Left forelimb (tissue), 1 donor: ENCODE results near the gene CMIP.

ENCODE experiments used
- DNase-seq: peaks from one replicate; pipeline ENCODE4 v3.0.0-alpha.2; 2018; ENCODE audit warnings: low spot score

The CMIP gene

DNA sequence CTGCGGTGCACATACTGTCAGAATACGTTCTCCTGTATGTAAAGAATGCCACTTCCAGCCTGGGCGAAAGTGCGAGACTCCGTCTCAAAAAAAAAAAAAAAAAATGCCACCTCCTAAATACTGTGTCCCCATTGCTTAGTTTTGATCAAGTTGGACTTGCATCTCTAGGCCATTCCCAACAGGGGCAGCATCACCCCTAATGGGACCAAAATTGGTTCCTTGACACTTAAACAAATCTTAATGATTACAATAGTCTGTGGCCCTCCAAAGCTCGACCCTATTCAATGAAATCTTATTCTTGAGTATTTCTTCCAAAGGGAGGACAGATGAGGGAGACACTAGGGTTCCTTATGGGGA lies 179.8 kb downstream of the CMIP start:
- DNase-seq = no peak

DNA sequence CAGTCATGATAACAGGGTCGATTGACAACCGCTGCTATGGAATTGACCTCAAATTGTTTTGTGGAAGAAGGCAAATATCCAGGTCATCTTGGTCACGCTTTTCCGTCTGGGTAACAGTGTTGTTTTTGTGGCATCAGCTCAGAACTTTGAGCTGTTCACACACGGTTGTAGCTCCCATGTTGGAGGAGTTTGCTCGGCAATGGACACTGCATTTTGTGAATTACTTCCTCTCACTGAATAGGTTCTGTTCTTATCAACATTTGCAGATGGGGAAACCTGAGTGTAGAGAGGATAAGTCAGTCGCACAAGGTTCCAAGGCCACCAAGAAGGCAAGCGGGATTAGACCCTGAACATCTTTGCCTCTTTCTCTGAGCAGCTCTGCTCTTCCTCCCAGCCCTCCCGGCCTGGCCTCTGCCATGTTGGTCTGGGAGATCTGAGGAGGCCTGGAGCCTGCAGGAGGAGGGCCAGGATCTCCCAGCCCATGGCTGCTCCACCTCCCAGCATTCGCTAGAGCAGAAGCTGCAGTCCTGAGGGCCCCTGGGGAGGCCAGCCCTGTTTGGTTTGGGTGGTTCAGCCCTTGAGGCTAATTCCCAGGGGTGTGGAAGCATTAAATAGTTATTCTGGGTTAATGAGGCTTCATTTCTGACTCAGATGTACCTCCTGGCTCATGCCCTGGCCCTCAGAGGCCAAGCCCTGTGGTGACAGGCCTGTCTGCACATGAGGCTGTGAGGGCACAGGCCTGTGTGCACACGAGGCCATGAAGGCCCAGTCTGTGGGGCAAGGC lies 180.3 kb downstream of the CMIP start:
- no peak for DNase-seq

DNA sequence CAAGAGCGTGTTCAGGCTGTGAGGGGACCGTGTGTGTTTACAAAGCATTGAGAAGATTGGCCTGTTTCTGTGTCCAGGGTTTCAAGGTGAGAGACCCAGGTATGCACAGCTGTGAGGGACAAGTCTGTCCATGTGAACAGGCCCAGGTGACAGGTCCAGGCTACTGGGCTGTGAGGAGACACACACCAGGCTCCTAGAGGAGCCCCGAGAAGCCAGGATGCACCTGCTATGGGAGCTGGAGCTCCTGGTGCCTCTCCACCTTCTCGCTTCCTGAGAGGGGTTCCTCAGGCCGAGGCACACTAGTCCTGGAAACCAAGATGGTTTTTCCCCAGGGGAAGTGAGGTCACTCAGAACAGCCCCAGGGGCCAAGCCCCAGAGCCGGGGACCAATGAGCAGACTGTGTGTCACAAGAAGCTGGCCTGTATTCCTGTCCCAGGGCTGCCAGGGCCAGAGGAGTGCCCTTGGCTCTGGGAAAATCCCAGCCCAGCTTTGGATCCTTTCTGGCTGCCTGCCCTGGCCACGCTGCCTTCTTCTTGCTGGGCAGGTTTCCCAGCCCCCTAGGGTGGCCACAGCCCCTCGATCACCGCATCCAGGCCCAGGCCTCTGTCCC lies 181.0 kb downstream of the CMIP start:
- no peak for DNase-seq

DNA sequence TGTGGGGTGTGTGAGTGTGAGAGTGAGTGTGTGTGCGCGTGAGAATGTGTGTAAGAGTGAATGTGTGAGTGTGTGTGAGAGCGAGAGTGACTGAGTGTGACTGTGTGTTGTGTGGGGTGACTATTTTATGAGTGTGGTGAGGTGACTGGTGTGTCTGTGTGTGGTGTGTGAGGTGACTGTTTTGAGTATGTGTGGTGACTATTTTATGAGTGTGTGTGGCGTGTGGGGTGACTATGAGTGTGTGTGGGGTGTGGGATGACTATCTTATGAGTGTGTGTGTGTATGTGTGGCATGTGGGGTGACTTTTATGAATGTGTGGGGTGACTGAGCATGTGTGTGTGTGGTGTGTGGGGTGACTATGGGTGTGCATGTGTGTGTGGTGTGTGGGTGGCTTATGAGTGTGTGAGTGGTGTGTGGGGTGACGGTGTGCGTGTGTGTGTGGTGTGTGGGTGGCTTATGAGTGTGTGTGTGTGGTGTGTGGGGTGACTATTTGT lies 181.6 kb downstream of the CMIP start:
- DNase-seq = no peak

DNA sequence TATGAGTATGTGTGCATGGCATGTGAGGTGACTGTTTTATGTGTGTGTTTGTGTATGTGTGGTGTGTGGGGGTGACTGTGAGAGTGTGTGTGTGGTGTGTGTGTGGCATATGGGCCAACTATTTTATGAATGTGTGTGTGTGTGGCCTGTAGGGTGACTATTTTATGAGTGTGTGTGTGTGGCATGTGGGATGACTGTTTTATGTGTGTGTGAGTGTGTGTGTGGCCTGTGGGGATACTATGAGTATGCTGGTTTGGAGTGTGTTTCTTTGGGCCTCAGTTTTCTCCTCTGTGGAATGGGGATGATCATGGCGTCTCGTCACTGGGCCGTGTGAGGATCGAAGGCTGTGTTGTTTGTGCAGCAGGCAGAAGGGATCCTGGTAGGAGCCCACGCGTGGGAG lies 182.4 kb downstream of the CMIP start:
- no peak for DNase-seq

DNA sequence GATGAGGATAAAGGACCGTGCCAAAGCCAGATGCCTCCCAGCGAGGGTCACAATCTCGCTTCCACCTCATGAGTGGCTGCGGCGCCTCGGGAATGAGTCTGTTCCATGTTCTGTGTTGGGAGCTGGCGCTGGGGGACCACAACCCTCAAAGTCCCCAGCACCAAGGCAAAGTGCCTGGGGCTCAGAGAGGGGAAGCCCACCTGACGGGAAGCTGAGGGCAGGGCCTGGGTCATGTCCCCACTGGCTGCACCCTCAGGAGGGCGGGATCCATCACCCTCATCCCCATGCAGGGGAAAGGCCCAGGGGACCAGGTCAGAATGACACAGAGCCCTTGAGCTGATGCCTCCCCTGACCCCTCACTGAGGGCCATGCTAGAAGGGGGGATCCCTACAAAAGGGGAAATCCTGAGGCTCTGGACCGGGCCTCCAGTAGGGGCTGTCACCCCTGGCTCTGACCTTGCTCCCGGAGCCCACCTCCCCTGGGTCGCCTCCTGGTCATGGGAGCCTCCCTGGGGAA lies 183.2 kb downstream of the CMIP start:
- DNase-seq = no peak

DNA sequence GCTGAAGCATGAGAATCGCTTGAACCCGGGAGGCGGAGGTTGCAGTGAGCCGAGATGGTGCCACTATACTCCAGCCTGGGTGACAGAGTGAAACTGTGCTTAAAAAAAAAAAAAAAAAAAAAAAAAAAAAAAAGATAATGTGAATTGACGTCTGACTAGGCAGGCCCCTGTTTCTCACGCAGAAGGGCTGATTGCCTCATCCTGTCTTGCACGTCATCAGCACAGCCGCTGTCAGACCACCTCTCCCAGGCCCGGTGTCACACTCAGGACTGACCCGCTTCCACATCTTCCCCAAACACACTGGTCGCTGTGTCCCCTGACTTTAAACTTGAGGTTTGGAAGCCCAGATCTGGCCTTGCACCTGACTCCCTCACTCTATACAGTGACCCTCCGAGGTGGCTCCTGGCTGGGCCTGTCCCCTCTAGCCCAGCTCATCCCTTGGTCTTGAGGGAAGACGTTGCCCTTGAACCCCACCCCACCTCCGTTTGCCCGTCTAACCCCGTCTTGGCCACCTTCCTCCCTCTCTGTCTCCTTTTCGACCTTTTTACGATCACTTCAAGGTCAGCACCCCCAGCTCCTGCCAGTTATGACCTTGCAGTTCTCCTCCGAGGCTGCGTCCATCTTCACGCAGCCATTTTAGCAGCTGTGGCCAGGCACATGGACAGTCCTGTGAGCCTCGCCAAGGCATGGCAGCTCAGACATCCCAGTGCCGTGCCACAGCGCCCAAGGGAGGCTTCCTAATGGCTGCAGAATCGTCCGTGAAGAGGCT lies 184.6 kb downstream of the CMIP start:
- DNase-seq = no peak

DNA sequence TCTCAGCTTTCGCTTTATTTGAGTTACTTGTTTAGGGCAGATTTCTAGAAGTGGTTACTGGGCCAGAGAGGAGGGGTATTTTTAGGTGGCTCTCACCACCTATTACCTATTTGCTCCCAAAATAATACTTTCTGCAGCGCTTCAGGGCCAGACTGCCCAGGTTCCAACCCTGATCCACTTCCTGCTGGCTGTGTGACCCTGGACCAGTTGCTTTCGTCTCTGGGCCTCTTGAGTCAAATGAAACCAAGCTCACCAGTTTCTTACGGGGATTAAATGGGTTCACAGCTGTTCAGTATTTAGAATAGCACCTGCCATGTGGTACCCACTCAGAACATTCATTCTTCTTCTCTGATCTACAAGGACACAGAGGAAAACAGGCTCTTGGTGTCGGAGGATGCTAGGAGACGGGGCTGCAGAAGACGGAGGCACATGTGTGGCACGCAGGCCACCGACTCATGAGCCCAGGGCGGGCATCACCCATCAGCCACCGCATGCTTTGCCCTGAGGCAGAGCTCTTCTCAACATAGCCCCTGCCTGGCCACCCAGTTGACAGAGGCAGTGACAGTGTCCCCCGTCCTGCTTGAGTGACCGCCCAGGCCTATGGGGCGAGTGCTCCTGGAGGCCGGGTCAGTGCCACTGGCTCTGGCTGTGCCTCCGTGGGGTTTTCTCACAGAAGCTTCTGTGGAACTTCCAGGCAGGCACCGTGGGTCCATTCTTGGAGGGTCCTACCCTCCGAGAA lies 185.5 kb downstream of the CMIP start:
- DNase-seq = no peak

DNA sequence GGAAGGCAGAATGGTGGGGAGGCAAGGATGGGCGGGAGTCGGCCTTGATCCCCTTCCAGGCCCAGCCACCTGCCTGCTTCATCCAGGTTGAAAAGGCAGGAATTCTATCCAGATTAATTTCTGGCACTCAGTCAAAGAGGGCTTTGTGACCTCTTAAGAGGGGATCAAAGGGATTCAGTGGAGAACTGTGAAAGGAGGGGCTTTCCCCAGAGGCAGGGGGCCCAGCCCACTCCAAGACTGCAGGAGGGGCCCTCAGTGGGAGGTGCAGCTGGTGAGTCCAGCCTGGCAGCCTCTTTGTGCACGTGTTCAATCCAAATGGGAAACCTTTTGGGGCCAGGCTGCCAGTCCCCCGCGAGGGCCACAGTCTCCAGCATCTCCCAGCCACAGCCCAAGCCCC lies 186.0 kb downstream of the CMIP start:
- DNase-seq = no peak

DNA sequence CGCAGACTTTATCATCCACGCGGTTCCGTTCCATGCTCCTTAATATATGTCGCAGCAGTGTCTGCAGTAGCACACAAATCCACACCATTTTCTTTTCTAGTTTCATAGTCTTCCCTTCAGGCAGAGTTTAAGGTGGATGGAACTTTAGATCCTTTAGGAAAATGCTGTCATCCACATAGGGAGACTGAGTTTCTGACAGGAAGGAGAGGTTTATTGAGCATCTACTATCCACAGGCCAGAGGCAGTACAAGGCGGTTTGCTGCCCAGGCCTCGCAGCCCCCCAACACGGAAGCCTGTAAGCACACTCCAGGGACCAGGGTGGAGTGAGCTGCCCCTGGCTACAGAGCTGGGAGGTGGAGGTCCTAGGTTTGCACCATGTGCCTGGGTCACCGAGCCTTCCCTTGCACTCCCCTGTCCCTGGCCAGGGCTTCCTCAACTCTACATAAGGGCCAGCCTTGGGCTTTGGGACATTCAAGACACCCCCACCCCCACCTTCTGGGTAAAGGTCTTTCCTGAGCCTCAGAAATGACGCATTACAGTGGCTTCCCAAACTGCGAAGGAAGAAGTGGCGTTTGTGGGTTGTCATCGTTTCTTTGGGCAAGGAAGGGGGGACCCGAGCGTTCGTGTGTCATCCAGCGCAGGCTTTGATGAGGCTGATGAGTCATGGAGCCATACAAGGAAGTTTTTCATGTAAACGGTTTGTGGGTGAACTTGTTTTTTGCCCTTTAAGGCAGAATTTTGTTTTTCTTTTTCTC lies 188.0 kb downstream of the CMIP start:
- no peak for DNase-seq

DNA sequence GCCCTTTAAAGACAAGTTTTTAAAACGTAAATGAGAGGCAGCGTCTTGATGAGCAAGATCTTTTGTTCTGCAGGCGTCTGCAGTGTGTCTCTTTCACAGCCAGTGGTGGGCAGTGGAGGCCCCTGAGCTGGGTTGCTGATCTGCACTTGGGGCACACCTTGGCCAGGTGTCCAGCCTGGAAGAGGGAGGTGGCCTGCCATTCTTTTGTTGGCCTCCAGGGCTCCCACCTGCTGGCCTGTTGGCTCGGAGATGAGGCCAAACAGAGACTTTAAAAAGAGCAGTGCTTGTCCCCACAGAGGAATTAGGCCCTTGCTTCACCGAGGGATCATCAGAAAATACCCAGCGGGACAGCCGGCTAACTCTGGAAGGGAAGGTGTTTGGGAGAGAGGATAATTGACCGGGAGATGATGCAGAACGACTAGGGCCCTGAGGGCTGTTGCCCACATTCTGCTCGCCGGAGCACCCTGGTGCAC lies 188.6 kb downstream of the CMIP start:
- no peak for DNase-seq

DNA sequence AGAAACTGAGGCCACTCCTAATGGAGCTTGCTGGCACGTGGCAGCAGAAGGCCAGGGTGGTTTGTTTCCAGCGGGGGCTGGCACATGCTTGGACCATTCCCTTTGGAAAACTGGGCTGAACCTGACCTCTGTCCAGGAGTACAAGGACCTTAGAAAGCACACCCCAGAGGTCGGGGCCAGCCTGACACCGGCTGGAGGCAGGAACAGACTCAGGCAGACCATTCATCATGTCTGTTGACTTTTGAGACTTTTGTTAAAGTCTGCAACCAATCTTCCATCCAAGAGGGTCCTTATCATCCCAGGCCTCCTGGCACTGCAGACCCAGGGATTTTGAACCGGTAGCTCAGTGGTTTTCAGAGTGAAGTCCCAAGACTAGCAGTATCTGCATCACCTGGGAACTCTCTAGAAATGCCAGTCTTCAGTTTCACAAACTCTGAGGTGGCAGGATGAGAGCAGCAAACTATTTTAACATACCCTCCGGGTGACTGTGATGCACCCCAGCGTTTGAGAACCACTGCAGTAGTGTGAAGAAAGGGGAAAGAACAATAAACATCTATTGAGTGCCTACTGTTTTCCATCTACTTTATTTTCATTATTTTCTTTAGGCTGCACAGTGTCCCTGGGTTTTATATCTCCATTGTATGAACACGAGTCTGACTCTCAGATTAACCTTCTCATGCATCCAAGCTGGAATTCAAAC lies 189.2 kb downstream of the CMIP start:
- no peak for DNase-seq

DNA sequence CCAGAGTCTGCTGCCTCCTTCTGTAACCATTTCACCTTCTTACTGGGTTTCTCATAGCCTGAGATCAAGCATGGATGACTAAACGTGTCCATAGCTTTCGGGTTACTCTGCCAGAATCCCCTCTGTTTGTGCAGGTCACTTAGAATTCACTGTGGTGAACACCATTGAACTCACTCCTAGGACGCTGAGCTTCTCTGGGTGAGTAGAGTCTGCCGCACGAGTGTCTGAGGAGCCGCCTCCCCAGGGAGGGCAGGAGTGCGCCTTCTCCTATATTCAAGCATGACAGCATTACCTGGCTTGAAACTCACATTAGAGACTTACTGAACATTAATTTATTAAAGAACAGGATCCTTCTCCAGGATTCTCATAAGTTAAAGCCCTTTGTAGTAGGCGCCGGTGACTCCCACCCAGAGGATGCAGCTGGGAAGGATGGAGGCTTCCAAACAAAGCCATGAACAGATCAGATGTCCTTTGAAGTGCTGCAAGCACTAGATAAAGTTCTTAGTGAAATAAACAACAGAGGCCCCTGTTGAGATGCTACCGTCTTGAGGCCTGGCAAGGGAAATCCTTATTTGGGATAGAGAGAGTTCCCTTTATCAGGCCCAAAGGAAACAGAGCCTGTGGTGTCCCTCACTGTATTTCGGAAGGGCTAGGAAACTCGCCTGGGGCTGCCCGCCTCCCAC lies 189.9 kb downstream of the CMIP start:
- DNase-seq = no peak

DNA sequence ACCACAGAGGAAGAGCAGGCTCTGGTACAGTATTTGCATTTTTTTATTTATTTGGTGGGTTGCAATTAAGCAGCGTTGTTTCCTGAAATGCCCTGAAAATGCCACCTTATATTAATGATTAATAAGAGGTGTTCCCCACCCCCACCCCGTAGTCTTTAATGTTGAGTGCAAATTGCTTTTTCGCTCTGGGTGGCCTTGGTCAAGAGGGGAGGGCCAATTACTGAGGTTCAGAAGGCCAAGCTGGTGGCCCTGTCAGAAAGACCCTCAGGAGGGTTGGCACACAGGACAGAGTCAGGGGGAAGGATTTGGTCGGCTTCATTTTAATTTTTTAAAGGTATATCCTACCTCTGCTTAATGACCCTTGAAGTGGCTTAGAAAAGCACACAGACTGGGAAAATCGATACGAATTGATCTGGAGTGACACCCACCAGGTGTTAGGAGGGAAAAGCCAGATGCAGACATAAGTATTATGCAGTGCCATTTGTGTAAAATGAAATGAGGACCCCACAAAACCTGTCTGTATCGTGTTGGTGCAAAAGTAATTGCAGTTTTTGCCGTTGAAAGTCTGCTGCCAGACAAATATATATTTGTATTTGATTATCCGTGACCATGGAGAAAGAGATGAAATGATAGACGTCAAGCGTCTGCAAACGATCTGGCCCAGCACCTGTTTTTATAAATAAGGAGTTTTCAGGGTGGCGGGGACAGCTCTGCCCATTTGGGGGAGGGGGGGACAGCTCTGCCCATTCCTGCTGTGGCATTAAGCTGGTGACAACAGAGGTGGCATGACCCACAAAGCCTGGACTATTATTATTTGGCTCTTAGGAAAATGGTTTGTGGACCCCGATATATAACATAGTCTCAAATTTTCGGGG lies 190.7 kb downstream of the CMIP start:
- no peak for DNase-seq

DNA sequence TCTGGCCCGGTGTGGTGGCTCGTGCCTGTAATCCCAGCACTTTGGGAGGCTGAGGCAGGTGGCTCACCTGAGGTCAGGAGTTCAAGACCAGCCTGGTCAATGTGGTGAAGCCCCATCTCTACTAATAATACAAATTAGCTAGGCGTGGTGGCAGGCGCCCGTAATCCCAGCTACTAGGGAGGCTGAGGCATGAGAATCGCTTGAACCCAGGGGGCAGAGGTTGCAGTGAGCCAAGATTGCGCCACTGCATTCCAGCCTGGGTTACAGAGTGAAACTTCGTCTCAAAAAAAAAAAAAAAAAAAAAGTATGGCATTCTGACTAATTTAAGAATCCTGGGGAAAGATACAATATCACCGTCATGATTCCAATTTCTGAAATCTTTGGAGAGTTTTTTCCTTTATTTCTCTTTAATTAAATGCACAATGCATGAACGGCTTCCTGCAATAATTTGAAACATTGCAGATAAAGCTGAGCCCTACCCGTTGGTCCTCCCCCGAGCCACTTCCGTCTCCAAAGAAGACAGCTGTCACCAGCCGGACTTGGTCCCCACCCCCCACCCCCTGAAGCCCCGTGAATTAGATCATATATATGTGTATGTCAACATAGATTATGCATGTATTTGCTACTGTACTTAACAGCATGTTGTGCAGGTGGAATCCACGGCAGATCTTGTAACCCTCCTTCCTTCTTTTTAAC lies 191.8 kb downstream of the CMIP start:
- DNase-seq = no peak

DNA sequence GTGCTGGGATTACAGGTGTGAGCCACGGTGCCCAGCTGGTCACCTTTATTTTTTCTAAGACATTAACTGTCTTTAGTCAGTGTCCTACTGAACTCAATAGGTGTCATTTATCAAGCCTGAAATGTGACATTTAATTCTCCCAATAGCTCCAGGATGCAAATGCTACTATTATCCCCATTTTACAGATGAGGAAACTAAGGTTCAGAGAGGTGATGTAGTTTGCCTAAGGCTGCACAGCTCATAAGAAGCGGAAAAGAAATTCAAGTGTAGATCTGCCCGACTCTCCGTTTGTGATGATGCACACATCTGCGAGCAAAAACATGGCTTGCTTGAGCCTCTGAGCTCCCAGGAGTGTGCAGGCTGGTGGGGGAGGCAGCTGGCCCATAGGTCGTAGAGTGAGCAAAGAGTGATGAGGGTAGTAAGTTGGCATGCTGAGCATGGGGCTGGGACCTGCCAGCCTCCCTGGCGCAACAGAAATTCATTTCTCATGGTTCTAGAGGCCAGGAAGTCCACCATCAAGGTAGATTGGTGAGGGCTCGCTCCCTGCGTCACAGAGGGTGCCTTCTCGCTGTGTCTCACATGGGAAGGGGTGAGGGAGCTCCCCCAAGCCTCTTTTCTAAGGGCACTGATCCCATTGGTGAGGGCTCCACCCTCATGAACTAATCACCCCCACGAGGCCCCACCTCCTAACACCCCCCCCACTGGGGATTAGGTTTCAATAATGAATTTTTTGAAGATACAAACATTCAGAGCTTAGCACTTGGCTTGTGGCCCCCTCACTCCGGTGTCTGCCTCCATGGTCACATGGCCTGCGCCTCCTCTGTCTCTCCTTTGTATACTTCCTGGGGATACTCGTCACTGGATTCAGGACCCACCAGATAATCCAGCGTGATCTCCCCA lies 193.0 kb downstream of the CMIP start:
- DNase-seq = no peak

DNA sequence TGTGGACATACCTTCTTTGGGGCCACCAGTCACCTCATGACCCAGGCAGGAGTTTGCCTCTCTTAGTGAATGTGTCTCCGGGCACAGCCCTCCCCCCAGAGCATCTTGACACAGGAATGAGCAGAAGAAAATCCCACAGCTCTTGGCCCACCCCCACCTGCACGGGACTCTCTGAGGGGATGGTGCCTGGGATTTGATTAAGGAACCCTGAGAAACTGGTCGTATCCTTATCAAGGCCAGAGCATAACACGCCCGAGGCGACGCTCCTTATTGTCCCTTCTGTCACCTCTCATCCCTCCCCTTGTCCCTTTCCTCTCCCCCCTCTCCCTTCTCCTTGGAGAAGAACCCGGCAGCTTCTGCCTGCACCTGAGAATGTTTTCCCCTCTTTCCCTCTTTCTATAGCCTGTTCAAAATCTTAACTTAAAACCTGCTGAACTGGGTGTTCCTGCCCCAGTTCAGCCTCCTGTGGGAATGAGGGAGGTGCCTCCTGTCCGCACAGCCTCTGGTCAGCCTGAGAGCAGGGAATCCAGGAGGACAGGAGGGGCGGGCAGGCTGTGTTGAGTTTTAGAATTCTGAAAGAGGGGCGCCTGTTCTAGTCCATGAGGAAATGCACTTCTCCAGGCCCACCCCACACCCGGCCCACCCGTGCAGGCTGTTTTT lies 193.8 kb downstream of the CMIP start:
- no peak for DNase-seq
